Measurements from ENCODE around the gene PCDH9. TPM values are rescaled to one million over a fixed set of nuclear protein-coding genes. Genes with fewer than 3 reads are reported as not detected.

PCDH9 gene
- total and polyA plus RNA-seq, 2 experiments from 2014 or later: 0.31 to 0.52 TPM

GRCh38 chr13:66943530-66943929 is 286.6 kb downstream of the PCDH9 start:
- Mint-ChIP-seq H3K27ac (no peak overlapping the region), H3K36me3 (ENCODE audit: low read depth) (no peaks in the 10 kb centered on the region), H3K27me3 (ENCODE audit: insufficient read depth, low read depth, poor library complexity) (no peaks in the 10 kb centered on the region), H3K4me1 (peaks cover 10% of the 10 kb centered on the region; the same call in 2 of the 3 replicates), H3K4me3 (no peak overlapping the region), H3K9me3 (no peaks in the 10 kb centered on the region)
- H3K9me2 ChIP-seq (ENCODE audit: insufficient read depth): no peaks in the 10 kb centered on the region
- H3K4me2 ChIP-seq: no peak overlapping the region
- no peaks in the 10 kb centered on the region for H3K27me3 ChIP-seq (ENCODE audit: insufficient read depth)
- H3K27ac ChIP-seq (ENCODE audit: low read depth): no peak overlapping the region
- H3K4me1 ChIP-seq (ENCODE audit: insufficient read depth): peaks cover 5% of the 10 kb centered on the region
- H3K79me2 ChIP-seq (replicated peaks; ENCODE audit: insufficient read depth): no peaks in the 10 kb centered on the region
- no peaks in the 10 kb centered on the region for H3K36me3 ChIP-seq (ENCODE audit: insufficient read depth)
- H3F3A ChIP-seq (replicated peaks; ENCODE audit: low read depth): no peaks in the 10 kb centered on the region
- H2AFZ ChIP-seq: no peak overlapping the region
- H4K20me1 ChIP-seq (replicated peaks; ENCODE audit: insufficient read depth): no peaks in the 10 kb centered on the region
- ATAC-seq (no peak), DNase-seq (ENCODE audit: low spot score) (no peak)
- H3K4me3 ChIP-seq: no peak overlapping the region
- TF ChIP-seq, protein P1, sequence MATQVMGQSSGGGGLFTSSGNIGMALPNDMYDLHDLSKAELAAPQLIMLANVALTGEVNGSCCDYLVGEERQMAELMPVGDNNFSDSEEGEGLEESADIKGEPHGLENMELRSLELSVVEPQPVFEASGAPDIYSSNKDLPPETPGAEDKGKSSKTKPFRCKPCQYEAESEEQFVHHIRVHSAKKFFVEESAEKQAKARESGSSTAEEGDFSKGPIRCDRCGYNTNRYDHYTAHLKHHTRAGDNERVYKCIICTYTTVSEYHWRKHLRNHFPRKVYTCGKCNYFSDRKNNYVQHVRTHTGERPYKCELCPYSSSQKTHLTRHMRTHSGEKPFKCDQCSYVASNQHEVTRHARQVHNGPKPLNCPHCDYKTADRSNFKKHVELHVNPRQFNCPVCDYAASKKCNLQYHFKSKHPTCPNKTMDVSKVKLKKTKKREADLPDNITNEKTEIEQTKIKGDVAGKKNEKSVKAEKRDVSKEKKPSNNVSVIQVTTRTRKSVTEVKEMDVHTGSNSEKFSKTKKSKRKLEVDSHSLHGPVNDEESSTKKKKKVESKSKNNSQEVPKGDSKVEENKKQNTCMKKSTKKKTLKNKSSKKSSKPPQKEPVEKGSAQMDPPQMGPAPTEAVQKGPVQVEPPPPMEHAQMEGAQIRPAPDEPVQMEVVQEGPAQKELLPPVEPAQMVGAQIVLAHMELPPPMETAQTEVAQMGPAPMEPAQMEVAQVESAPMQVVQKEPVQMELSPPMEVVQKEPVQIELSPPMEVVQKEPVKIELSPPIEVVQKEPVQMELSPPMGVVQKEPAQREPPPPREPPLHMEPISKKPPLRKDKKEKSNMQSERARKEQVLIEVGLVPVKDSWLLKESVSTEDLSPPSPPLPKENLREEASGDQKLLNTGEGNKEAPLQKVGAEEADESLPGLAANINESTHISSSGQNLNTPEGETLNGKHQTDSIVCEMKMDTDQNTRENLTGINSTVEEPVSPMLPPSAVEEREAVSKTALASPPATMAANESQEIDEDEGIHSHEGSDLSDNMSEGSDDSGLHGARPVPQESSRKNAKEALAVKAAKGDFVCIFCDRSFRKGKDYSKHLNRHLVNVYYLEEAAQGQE (IDR thresholded peaks at IDR 0.05; ENCODE audit: unreplicated experiment): no peak
- TF ChIP-seq EZH2 (IDR thresholded peaks at IDR 0.05; ENCODE audit: low read depth, unreplicated experiment) (no peak), ZNF114 (CRISPR knock-in tag; IDR thresholded peaks at IDR 0.05) (no peak), CREB1 (CRISPR knock-in tag; IDR thresholded peaks at IDR 0.05; ENCODE audit: low read depth) (no peak), POLR2AphosphoS5 (IDR thresholded peaks at IDR 0.05; ENCODE audit: low read depth) (no peak), STAT1 (IDR thresholded peaks at IDR 0.05; ENCODE audit: unreplicated experiment) (no peak), ZNF462 (CRISPR knock-in tag; IDR thresholded peaks at IDR 0.05) (no peak), CTCF (conservative IDR thresholded peaks at IDR 0.05; ENCODE audit: low read depth in 2 of 2) (no peak), JUNB (IDR thresholded peaks at IDR 0.05; ENCODE audit: unreplicated experiment) (no peak), NANOG (IDR thresholded peaks at IDR 0.05; ENCODE audit: borderline replicate concordance) (no peak)
- TF ChIP-seq, protein P2, sequence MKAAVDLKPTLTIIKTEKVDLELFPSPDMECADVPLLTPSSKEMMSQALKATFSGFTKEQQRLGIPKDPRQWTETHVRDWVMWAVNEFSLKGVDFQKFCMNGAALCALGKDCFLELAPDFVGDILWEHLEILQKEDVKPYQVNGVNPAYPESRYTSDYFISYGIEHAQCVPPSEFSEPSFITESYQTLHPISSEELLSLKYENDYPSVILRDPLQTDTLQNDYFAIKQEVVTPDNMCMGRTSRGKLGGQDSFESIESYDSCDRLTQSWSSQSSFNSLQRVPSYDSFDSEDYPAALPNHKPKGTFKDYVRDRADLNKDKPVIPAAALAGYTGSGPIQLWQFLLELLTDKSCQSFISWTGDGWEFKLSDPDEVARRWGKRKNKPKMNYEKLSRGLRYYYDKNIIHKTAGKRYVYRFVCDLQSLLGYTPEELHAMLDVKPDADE (IDR thresholded peaks at IDR 0.05): no peak

Measured in GM23338 (cell line).